Nephron progenitor cell (in vitro differentiated cells): ENCODE measurements around the gene UPP1.

Experiments used
- DNase-seq: peaks from one replicate; pipeline ENCODE4 v3.0.0; 2021
- H3K27ac Mint-ChIP-seq: 2 replicates; pipeline ENCODE4 v1.8.0; 2021; ENCODE audit warnings: mild to moderate bottlenecking, moderate library complexity, mixed read lengths
- H3K27me3 Mint-ChIP-seq: 2 replicates; pipeline ENCODE4 v1.8.0; 2021; ENCODE audit warnings: mild to moderate bottlenecking, low read depth, mixed read lengths; ENCODE audit not compliant: poor library complexity
- H3K36me3 Mint-ChIP-seq: 2 replicates; pipeline ENCODE4 v1.8.0; 2021; ENCODE audit warnings: low read depth, mixed read lengths
- H3K4me1 Mint-ChIP-seq: 2 replicates; pipeline ENCODE4 v1.8.0; 2021; ENCODE audit warnings: mixed read lengths
- H3K4me3 Mint-ChIP-seq: 2 replicates; pipeline ENCODE4 v1.8.0; 2021; ENCODE audit warnings: mild to moderate bottlenecking, moderate library complexity, mixed read lengths
- H3K9me3 Mint-ChIP-seq: 2 replicates; pipeline ENCODE4 v1.8.0; 2021; ENCODE audit warnings: mild to moderate bottlenecking, moderate library complexity, mixed read lengths
- TF ChIP-seq, protein P1 (sequence below): fragments of 200-600 bp; sonication (generic); IDR thresholded peaks from 2 replicates; pipeline ENCODE4 v1.5.0; 2021; ENCODE audit warnings: antibody characterized with exemption

UPP1 gene

DNA sequence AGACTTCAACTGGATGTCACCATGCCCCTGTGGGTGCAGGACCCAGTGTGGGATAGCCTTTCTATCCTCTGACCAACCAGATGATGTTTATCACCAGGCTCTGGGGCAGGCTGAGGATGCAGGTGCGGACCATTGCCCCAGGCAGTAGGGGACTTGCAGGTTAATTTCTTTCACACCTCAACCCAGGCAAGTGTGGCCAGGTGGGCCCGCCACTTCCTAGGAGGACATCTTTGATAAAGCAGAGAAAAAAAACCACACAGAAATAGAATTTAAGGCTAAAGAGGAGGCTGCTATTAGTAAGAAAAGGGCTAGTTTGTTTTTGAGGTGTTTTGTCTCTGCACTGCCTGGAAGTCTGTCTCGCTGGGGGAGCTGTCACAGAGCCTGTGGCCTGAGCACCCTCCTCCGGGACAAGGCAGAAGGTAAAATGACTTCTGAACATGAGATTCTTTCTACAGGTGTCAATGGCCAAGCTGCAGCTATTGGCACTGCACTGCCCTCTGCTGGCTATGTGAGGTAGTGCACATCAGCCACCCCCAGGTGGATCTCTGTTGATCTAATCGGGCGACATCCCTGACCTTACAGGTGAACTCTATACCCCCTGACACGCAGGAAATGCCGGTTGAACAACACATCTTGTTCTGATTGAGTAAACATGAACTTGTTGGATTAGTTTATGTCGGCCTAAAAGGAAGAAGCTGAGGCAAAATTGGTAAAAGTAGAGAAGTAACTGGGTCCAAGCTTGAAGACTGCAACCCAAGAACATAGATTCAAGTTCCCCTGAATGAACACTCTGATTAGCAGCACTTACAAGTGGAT is 21.0 kb downstream of the UPP1 start:
- Mint-ChIP-seq H3K9me3 (no peaks in the 10 kb centered on the region), H3K27ac (no peak overlapping the region), H3K27me3 (peaks cover 7% of the 10 kb centered on the region), H3K36me3 (peaks cover 23% of the 10 kb centered on the region), H3K4me1 (peaks cover 39% of the 10 kb centered on the region), H3K4me3 (no peak overlapping the region)
- DNase-seq = peak; percentile 83
- TF ChIP-seq, protein P1, sequence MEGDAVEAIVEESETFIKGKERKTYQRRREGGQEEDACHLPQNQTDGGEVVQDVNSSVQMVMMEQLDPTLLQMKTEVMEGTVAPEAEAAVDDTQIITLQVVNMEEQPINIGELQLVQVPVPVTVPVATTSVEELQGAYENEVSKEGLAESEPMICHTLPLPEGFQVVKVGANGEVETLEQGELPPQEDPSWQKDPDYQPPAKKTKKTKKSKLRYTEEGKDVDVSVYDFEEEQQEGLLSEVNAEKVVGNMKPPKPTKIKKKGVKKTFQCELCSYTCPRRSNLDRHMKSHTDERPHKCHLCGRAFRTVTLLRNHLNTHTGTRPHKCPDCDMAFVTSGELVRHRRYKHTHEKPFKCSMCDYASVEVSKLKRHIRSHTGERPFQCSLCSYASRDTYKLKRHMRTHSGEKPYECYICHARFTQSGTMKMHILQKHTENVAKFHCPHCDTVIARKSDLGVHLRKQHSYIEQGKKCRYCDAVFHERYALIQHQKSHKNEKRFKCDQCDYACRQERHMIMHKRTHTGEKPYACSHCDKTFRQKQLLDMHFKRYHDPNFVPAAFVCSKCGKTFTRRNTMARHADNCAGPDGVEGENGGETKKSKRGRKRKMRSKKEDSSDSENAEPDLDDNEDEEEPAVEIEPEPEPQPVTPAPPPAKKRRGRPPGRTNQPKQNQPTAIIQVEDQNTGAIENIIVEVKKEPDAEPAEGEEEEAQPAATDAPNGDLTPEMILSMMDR = peak; percentile 100

DNA sequence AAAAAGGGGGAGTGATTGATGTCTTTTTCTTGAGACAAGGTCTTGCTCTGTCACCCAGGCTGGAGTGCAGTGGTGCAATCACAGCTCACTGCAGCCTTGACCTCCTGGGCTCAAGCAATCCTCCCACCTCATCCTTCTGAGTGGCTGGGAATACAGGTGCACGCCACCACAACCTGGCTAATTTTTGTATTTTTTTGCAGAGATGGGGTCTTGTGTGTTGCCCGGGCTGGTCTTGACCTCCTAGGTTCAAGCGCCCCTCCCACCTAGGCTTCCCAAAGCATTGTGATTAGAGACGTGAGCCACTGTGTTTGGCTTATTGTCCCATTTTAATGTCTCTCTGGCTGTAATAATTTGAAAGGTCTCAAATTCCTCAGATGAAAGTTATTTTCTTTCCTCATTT is 21.8 kb downstream of the UPP1 start:
- H3K4me3 Mint-ChIP-seq = no peak overlapping the region
- H3K36me3 Mint-ChIP-seq = peaks cover 17% of the 10 kb centered on the region
- DNase-seq = no peak
- H3K4me1 Mint-ChIP-seq = peaks cover 39% of the 10 kb centered on the region
- no peaks in the 10 kb centered on the region for H3K9me3 Mint-ChIP-seq
- TF ChIP-seq, protein P1 = no peak
- H3K27me3 Mint-ChIP-seq = peaks cover 7% of the 10 kb centered on the region
- H3K27ac Mint-ChIP-seq = no peak overlapping the region

DNA sequence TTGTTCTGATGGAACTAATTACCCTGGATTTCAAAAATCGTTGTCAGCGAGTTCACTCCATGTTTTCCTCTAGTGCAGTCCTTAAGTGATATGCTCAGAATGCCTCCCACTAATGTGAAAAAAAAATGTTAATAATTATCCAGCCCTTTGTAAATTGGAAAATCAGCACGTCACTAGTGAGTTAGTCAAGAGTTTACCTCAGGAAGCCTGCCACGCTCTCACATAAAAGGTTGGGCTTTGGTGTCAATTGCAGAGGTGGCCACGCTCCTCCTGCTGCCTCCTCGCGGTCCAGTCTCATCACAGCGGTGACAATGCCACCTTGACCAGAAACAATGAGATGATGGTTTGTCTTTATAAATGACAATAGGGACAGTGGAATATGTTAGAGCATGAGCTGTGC is 22.5 kb downstream of the UPP1 start:
- no peak overlapping the region for H3K27ac Mint-ChIP-seq
- peaks cover 39% of the 10 kb centered on the region for H3K4me1 Mint-ChIP-seq
- H3K9me3 Mint-ChIP-seq = peaks cover 3% of the 10 kb centered on the region
- H3K4me3 Mint-ChIP-seq = no peak overlapping the region
- peaks cover 7% of the 10 kb centered on the region for H3K27me3 Mint-ChIP-seq
- no peak for DNase-seq
- peaks cover 12% of the 10 kb centered on the region for H3K36me3 Mint-ChIP-seq
- TF ChIP-seq, protein P1 = no peak

DNA sequence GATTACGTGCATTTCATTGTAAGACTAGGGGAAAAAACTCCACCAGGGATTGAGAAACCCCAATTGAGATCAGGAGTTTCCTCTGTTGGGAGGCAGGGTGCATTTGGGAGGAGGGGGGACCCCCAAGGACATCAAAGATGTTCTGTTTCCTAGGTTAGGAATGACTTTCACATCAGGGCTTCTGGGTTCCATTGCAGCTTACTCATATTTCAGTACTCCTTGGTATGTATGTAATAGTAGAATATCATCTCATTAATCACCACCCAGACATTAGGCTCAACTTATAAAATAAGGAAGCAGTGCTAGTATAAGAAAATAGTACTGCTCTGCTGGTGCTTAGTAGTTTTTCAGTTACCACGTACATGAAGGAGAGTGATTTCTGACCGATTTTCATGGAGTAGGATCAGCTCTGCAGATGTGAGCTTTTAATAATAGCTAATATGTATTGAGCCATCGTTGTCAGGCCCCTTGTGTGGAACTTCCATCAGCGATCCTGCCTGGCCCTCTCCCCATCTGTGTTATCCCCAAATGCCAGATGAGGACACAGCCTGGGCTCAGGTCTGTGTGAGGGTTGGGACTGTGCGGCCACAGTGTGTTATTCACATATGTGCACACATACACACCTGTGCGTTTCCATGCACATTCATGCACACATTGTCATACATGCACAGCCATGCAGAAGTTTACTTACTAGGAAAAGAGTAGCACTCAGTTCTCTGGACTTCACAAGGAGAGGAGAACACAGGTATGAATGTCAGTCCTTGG is 23.5 kb downstream of the UPP1 start:
- Mint-ChIP-seq H3K27me3 (peaks cover 7% of the 10 kb centered on the region), H3K4me1 (peaks cover 39% of the 10 kb centered on the region), H3K27ac (no peak overlapping the region), H3K36me3 (peaks cover 9% of the 10 kb centered on the region), H3K4me3 (no peak overlapping the region), H3K9me3 (peaks cover 4% of the 10 kb centered on the region)
- TF ChIP-seq, protein P1 = no peak
- DNase-seq = no peak

DNA sequence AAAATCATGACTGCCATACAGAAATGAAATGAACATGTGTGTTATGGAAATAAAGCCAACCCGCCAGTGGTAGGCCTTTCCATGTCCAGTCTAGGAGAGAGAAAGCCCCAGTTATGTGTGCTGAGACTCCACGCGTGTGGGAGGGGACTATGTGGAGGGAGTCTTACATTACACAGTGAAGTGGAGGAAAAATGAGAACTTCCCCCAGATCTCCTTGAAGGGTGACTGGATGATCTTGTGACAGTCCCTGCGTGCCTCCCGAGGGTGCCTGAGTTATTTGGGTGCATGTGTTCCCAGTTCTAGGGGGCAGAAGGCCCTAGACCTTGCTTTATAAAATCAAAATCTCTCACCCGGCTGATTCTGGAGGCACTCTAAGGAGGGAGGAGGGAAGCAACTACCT is 24.2 kb downstream of the UPP1 start:
- Mint-ChIP-seq H3K4me1 (peaks cover 39% of the 10 kb centered on the region), H3K27ac (no peak overlapping the region), H3K27me3 (peaks cover 7% of the 10 kb centered on the region), H3K9me3 (peaks cover 4% of the 10 kb centered on the region), H3K4me3 (no peak overlapping the region), H3K36me3 (peaks cover 5% of the 10 kb centered on the region)
- no peak for DNase-seq
- TF ChIP-seq, protein P1 = no peak
